ENCODE measurements around the gene IPO5. TPM values are rescaled to one million over a fixed set of nuclear protein-coding genes. Genes with fewer than 3 reads are reported as not detected.

Gene IPO5
- polyA plus RNA-seq, 3 donors: 17.5 to 21.6 (median 20.7) TPM

GRCh38 chr13:97971519-97971918 is 18.0 kb downstream of the IPO5 start:
- no peak for DNase-seq
- Histone ChIP-seq H3K79me2 (ENCODE audit: insufficient read depth, low read length) (no peaks in the 10 kb centered on the region), H3K4me1 (ENCODE audit: control insufficient read depth in 1 of 2, insufficient read depth in 2 of 2, low read length in 2 of 2) (peaks cover 7 to 8% of the 10 kb centered on the region in 2 donors), H4K20me1 (ENCODE audit: insufficient read depth, low read length) (no peaks in the 10 kb centered on the region), H3K4me3 (replicated peaks in 1 of 3; ENCODE audit: low read depth in 2 of 3, low read length in 3 of 3) (no peak overlapping the region), H3K9ac (ENCODE audit: insufficient read depth, low read length, poor library complexity, severe bottlenecking) (no peak overlapping the region), H3K27ac (ENCODE audit: low read depth in 1 of 2, low read length in 2 of 2) (no peak overlapping the region), H3K4me2 (replicated peaks; ENCODE audit: extremely low read depth, low read length, poor library complexity, severe bottlenecking) (no peak overlapping the region), H2AFZ (ENCODE audit: insufficient read depth, low read depth, low read length, poor library complexity, severe bottlenecking) (no peak overlapping the region), H3K27me3 (ENCODE audit: control insufficient read depth in 2 of 2, insufficient read depth in 2 of 2, low read length in 2 of 2) (peaks cover 0 to 4% of the 10 kb centered on the region in 2 donors), H3K36me3 (replicated peaks in 1 of 2; ENCODE audit: control insufficient read depth in 1 of 2, insufficient read depth in 2 of 2, low read length in 2 of 2) (no peaks in the 10 kb centered on the region), H3K9me3 (replicated peaks in 1 of 2; ENCODE audit: control insufficient read depth in 1 of 2, insufficient read depth in 1 of 2, low read length in 2 of 2) (no peaks in the 10 kb centered on the region)
- H3K4me3 Mint-ChIP-seq: no peak overlapping the region
- no peak overlapping the region for H3K27ac Mint-ChIP-seq
- H3K27me3 Mint-ChIP-seq (ENCODE audit: low read depth in 3 of 3): peaks cover 6 to 12% (median 10%) of the 10 kb centered on the region in 3 donors
- intact Hi-C loops (cut with micrococcal nuclease): loop anchor here (10.0 kb wide), 1 partner anchor 537 kb away; the partner anchor contains the start of gene RAP2A (in 2 of the 2)
- 100% methylated on average over 2 of the region's 5 CpGs for WGBS (ENCODE audit: insufficient coverage)
- peaks cover 6% of the 10 kb centered on the region for H3K4me1 Mint-ChIP-seq
- TF ChIP-seq, protein P1, sequence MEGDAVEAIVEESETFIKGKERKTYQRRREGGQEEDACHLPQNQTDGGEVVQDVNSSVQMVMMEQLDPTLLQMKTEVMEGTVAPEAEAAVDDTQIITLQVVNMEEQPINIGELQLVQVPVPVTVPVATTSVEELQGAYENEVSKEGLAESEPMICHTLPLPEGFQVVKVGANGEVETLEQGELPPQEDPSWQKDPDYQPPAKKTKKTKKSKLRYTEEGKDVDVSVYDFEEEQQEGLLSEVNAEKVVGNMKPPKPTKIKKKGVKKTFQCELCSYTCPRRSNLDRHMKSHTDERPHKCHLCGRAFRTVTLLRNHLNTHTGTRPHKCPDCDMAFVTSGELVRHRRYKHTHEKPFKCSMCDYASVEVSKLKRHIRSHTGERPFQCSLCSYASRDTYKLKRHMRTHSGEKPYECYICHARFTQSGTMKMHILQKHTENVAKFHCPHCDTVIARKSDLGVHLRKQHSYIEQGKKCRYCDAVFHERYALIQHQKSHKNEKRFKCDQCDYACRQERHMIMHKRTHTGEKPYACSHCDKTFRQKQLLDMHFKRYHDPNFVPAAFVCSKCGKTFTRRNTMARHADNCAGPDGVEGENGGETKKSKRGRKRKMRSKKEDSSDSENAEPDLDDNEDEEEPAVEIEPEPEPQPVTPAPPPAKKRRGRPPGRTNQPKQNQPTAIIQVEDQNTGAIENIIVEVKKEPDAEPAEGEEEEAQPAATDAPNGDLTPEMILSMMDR (IDR thresholded peaks at IDR 0.05): no peak
- peaks cover 0 to 2% (median under 1%) of the 10 kb centered on the region in 7 donors for H3K9me3 Mint-ChIP-seq
- no peaks in the 10 kb centered on the region for H3K36me3 Mint-ChIP-seq

DNA sequence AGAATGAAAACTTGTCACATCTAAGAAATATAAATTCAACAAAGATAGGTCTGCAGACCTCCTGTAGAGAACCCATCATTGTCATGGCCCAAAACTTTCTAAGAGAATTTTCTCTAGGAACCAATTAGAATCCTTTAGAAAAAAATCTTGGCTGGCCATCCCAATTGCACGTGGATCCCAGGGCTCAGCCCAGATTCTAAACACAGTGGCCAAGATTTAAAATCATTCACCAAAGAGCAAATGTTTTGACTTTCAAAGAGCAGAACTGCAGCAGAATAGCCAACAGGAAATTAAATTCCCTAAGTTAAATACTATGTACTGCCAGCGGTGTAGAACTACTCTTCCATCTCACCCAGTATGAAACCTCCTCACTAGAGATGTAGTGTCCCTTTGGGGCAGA is 21.3 kb downstream of the IPO5 start:
- TF ChIP-seq, protein P1 (IDR thresholded peaks at IDR 0.05): no peak
- H3K4me1 ChIP-seq (ENCODE audit: control insufficient read depth in 1 of 2, insufficient read depth in 2 of 2, low read length in 2 of 2): peaks cover 15 to 21% of the 10 kb centered on the region in 2 donors
- H3K79me2 ChIP-seq (ENCODE audit: insufficient read depth, low read length): peaks cover 29% of the 10 kb centered on the region
- 100% methylated on average over 1 of the region's 2 CpGs for WGBS (ENCODE audit: insufficient coverage)
- H3K27me3 Mint-ChIP-seq (ENCODE audit: low read depth in 3 of 3): peaks cover 4 to 12% (median 4%) of the 10 kb centered on the region in 3 donors
- peaks cover 14% of the 10 kb centered on the region for H3K4me1 Mint-ChIP-seq
- no peaks in the 10 kb centered on the region for H3K9me3 Mint-ChIP-seq
- H3K9me3 ChIP-seq (replicated peaks in 1 of 2; ENCODE audit: control insufficient read depth in 1 of 2, insufficient read depth in 1 of 2, low read length in 2 of 2): no peaks in the 10 kb centered on the region
- no peak for DNase-seq
- no peak overlapping the region for H3K4me2 ChIP-seq (replicated peaks; ENCODE audit: extremely low read depth, low read length, poor library complexity, severe bottlenecking)
- no peak overlapping the region for H3K27ac Mint-ChIP-seq
- H3K4me3 Mint-ChIP-seq: no peak overlapping the region
- H3K27ac ChIP-seq (ENCODE audit: low read depth in 1 of 2, low read length in 2 of 2): no peak overlapping the region
- H2AFZ ChIP-seq (ENCODE audit: insufficient read depth, low read depth, low read length, poor library complexity, severe bottlenecking): no peak overlapping the region
- H3K27me3 ChIP-seq (ENCODE audit: control insufficient read depth in 2 of 2, insufficient read depth in 2 of 2, low read length in 2 of 2): peaks cover 0 to 4% of the 10 kb centered on the region in 2 donors
- no peaks in the 10 kb centered on the region for H3K36me3 ChIP-seq (replicated peaks in 1 of 2; ENCODE audit: control insufficient read depth in 1 of 2, insufficient read depth in 2 of 2, low read length in 2 of 2)
- H3K9ac ChIP-seq (ENCODE audit: insufficient read depth, low read length, poor library complexity, severe bottlenecking): no peak overlapping the region
- H3K4me3 ChIP-seq (replicated peaks in 1 of 3; ENCODE audit: low read depth in 2 of 3, low read length in 3 of 3): no peak overlapping the region
- intact Hi-C loops (cut with micrococcal nuclease): loop anchor here (10.0 kb wide), 1 partner anchor 540 kb away; the partner anchor contains the start of gene RAP2A (in 2 of the 2)
- no peaks in the 10 kb centered on the region for H4K20me1 ChIP-seq (ENCODE audit: insufficient read depth, low read length)
- no peaks in the 10 kb centered on the region for H3K36me3 Mint-ChIP-seq
